ENCODE results near the gene MAP4K4.

The MAP4K4 gene

GRCh38 chr2:101693991-101694588 is 3.4 kb upstream of the MAP4K4 start:
- DNase-seq = no peak

- DNase-seq = no peak
These were observed 1.0 kb upstream of the MAP4K4 start for GRCh38 chr2:101696272-101697123.

GRCh38 chr2:101698014-101698843 is 722 bp downstream of the MAP4K4 start:
- peak; percentile 54 for DNase-seq

GRCh38 chr2:101698844-101699754 is 1.6 kb downstream of the MAP4K4 start:
- peak; percentile 67 for DNase-seq

- DNase-seq = no peak
These were observed 2.4 kb downstream of the MAP4K4 start for GRCh38 chr2:101699755-101700461.

- peak; percentile 44 for DNase-seq
These were observed 6.5 kb downstream of the MAP4K4 start for GRCh38 chr2:101704046-101704466.

- DNase-seq = no peak
These were observed 7.5 kb downstream of the MAP4K4 start for GRCh38 chr2:101704816-101705578.

- no peak for DNase-seq
These were observed 8.8 kb downstream of the MAP4K4 start for GRCh38 chr2:101706121-101706818.

- no peak for DNase-seq
These were observed 9.3 kb downstream of the MAP4K4 start for GRCh38 chr2:101706819-101707177.

GRCh38 chr2:101710036-101710435 is 12.5 kb downstream of the MAP4K4 start:
- DNase-seq = no peak

- DNase-seq = peak; percentile 69
These were observed 13.2 kb downstream of the MAP4K4 start for GRCh38 chr2:101710471-101711318.

- peak; percentile 74 for DNase-seq
These were observed 16.6 kb downstream of the MAP4K4 start for GRCh38 chr2:101714118-101714517.

GRCh38 chr2:101717071-101717845 is 19.8 kb downstream of the MAP4K4 start:
- peak; percentile 26 for DNase-seq

- DNase-seq = no peak
These were observed 21.0 kb downstream of the MAP4K4 start for GRCh38 chr2:101718479-101718878.

- DNase-seq = no peak
These were observed 21.6 kb downstream of the MAP4K4 start for GRCh38 chr2:101718993-101719571.

- DNase-seq = no peak
These were observed 23.2 kb downstream of the MAP4K4 start for GRCh38 chr2:101720732-101721131.

GRCh38 chr2:101722864-101723263 is 25.4 kb downstream of the MAP4K4 start:
- DNase-seq = no peak
